Measurements from ENCODE around the gene SH2D3A.

DNA sequence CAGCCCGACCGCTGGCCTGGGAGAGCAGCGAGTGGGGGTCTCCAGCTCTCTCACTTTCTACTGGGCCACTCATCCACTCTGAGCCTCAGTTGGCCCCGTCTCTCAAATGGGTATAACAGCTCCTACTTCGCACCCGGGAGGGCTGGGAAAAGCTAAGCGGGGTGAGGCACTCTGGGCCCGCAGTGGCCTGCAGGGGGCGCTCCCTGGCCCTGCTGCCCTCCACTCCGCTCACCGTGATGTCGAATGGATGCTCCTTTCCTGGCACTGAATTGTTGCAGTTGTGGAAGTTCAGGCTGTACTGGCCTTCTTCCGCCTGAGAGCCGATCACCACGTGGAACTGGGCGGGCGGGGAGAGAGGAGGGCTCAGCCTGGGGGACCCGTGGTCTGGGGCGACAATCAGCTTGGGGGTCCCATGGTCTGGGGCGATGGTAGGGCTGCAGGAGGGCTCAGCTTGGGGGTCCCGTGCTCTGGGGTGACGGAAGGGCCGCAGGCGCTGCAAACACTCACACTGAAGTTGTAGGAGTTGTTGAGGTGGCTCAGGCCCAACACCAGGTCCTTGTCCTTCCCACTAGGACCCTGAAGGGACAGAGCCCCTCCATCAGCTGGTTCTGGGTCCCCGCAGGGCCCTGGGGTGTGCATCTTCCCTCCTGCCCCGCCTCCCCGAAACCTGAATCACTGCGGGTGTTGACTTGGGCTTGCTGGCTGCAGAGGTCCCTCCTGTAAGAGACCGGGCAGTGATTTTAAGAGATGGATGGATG lies 33.7 kb downstream of the SH2D3A start:
- TF ChIP-seq, protein P1, sequence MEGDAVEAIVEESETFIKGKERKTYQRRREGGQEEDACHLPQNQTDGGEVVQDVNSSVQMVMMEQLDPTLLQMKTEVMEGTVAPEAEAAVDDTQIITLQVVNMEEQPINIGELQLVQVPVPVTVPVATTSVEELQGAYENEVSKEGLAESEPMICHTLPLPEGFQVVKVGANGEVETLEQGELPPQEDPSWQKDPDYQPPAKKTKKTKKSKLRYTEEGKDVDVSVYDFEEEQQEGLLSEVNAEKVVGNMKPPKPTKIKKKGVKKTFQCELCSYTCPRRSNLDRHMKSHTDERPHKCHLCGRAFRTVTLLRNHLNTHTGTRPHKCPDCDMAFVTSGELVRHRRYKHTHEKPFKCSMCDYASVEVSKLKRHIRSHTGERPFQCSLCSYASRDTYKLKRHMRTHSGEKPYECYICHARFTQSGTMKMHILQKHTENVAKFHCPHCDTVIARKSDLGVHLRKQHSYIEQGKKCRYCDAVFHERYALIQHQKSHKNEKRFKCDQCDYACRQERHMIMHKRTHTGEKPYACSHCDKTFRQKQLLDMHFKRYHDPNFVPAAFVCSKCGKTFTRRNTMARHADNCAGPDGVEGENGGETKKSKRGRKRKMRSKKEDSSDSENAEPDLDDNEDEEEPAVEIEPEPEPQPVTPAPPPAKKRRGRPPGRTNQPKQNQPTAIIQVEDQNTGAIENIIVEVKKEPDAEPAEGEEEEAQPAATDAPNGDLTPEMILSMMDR (conservative IDR thresholded peaks at IDR 0.05) = no peak; the same call in 1 of the 2 replicates
- TF ChIP-seq ZFX (IDR thresholded peaks at IDR 0.05) = no peak
